HUES6 (cell line): ENCODE data around the gene SHC1.
A peak's percentile ranks its signal among the peaks of the same experiment; 100 is the strongest.

ENCODE experiments used
- H3K27ac ChIP-seq: 2 replicates; pipeline ENCODE4 v1.7.0; 2013; ENCODE audit warnings: low read depth, mild to moderate bottlenecking, low read length, inconsistent platforms
- H3K27me3 ChIP-seq: 2 replicates; pipeline ENCODE4 v1.6.1; 2013; ENCODE audit warnings: low read length; ENCODE audit not compliant: control insufficient read depth, insufficient read depth
- H3K36me3 ChIP-seq: 2 replicates; pipeline ENCODE4 v1.6.1; 2013; ENCODE audit warnings: low read length; ENCODE audit not compliant: control insufficient read depth, insufficient read depth
- H3K4me1 ChIP-seq: 2 replicates; pipeline ENCODE4 v1.6.1; 2013; ENCODE audit warnings: low read length; ENCODE audit not compliant: control insufficient read depth, insufficient read depth
- H3K4me3 ChIP-seq: 2 replicates; pipeline ENCODE4 v1.5.1; 2013; ENCODE audit warnings: low read depth, low read length
- H3K9ac ChIP-seq: one replicate; pipeline ENCODE4 v1.6.1; 2013; ENCODE audit warnings: mild to moderate bottlenecking, low read length
- H3K9me3 ChIP-seq: 2 replicates; pipeline ENCODE4 v1.6.1; 2013; ENCODE audit warnings: low read depth, low read length; ENCODE audit not compliant: control insufficient read depth, insufficient read depth

Gene SHC1

GRCh38 chr1:155006601-155007101 lies 36.1 kb upstream of the SHC1 start:
- H3K27ac ChIP-seq, result no peak overlapping the region
- H3K4me1 ChIP-seq, result peaks cover 34% of the 10 kb centered on the region
- H3K9me3 ChIP-seq, result no peaks in the 10 kb centered on the region
- H3K27me3 ChIP-seq, result no peaks in the 10 kb centered on the region
- no peak overlapping the region for H3K9ac ChIP-seq
- no peak overlapping the region for H3K4me3 ChIP-seq
- H3K36me3 ChIP-seq, result no peaks in the 10 kb centered on the region

- no peaks in the 10 kb centered on the region for H3K36me3 ChIP-seq
- H3K27ac ChIP-seq, result no peak overlapping the region
- H3K4me3 ChIP-seq, result peak overlapping the region; percentile 99; the same call in 1 of the 2 replicates
- H3K9me3 ChIP-seq, result no peaks in the 10 kb centered on the region
- no peak overlapping the region for H3K9ac ChIP-seq
- H3K4me1 ChIP-seq, result peaks cover 32% of the 10 kb centered on the region
- H3K27me3 ChIP-seq, result no peaks in the 10 kb centered on the region
Observed at GRCh38 chr1:155005076-155006011, 34.8 kb upstream of the SHC1 start.

- peak overlapping the region; percentile 12 for H3K9ac ChIP-seq
- no peaks in the 10 kb centered on the region for H3K27me3 ChIP-seq
- H3K4me1 ChIP-seq, result peaks cover 31% of the 10 kb centered on the region
- no peaks in the 10 kb centered on the region for H3K36me3 ChIP-seq
- peak overlapping the region; percentile 34 for H3K27ac ChIP-seq
- no peaks in the 10 kb centered on the region for H3K9me3 ChIP-seq
- peak overlapping the region; percentile 99 for H3K4me3 ChIP-seq
Observed at GRCh38 chr1:155004352-155005075, 34.0 kb upstream of the SHC1 start.

GRCh38 chr1:155003766-155004351 lies 33.3 kb upstream of the SHC1 start:
- peaks cover 30% of the 10 kb centered on the region for H3K4me1 ChIP-seq
- peak overlapping the region; percentile 79 for H3K9ac ChIP-seq
- H3K4me3 ChIP-seq, result peak overlapping the region; percentile 99
- H3K36me3 ChIP-seq, result no peaks in the 10 kb centered on the region
- H3K27me3 ChIP-seq, result no peaks in the 10 kb centered on the region
- H3K27ac ChIP-seq, result peak overlapping the region; percentile 34
- no peaks in the 10 kb centered on the region for H3K9me3 ChIP-seq

- Histone ChIP-seq H3K27ac (peak overlapping the region; percentile 34; the same call in 1 of the 2 replicates), H3K4me3 (peak overlapping the region; percentile 99), H3K4me1 (peaks cover 28% of the 10 kb centered on the region)
Observed at GRCh38 chr1:155003227-155003765, 32.7 kb upstream of the SHC1 start.

GRCh38 chr1:155002464-155003226 lies 32.1 kb upstream of the SHC1 start, which contains the start of gene ZBTB7B:
TSS of gene ZBTB7B (plus strand) at chr1:155002802. CDS start at chr1:155014661, 11,859 bp downstream.
- Histone ChIP-seq H3K9ac (peak within 1 kb of the TSS; percentile 80), H3K9me3 (no peaks in the 10 kb centered on the region), H3K36me3 (no peaks in the 10 kb centered on the region), H3K27me3 (no peaks in the 10 kb centered on the region), H3K4me3 (peak within 1 kb of the TSS; percentile 99), H3K4me1 (peaks cover 23% of the 10 kb centered on the region), H3K27ac (peak within 1 kb of the TSS; percentile 90; the same call in 1 of the 2 replicates)

More at GRCh38 chr1:155003227-155003765, 32.7 kb upstream of the SHC1 start:
- no peaks in the 10 kb centered on the region for H3K36me3 ChIP-seq
- H3K9me3 ChIP-seq, result no peaks in the 10 kb centered on the region
- H3K27me3 ChIP-seq, result no peaks in the 10 kb centered on the region
- peak overlapping the region; percentile 80 for H3K9ac ChIP-seq

- Histone ChIP-seq H3K4me1 (peaks cover 23% of the 10 kb centered on the region), H3K36me3 (no peaks in the 10 kb centered on the region), H3K9me3 (no peaks in the 10 kb centered on the region)
Observed at GRCh38 chr1:155001675-155002463, 31.3 kb upstream of the SHC1 start.

GRCh38 chr1:155001425-155001674 lies 30.8 kb upstream of the SHC1 start:
- Histone ChIP-seq H3K4me3 (peak overlapping the region; percentile 68), H3K9me3 (no peaks in the 10 kb centered on the region), H3K27me3 (no peaks in the 10 kb centered on the region), H3K27ac (peak overlapping the region; percentile 90; the same call in 1 of the 2 replicates), H3K4me1 (peaks cover 23% of the 10 kb centered on the region), H3K36me3 (no peaks in the 10 kb centered on the region), H3K9ac (peak overlapping the region; percentile 71)

More at GRCh38 chr1:155001675-155002463, 31.3 kb upstream of the SHC1 start:
- H3K9ac ChIP-seq, result peak overlapping the region; percentile 71
- H3K27ac ChIP-seq, result peak overlapping the region; percentile 90; the same call in 1 of the 2 replicates
- peak overlapping the region; percentile 68 for H3K4me3 ChIP-seq
- no peaks in the 10 kb centered on the region for H3K27me3 ChIP-seq

- H3K27ac ChIP-seq, result peak overlapping the region; percentile 90; the same call in 1 of the 2 replicates
- H3K27me3 ChIP-seq, result no peaks in the 10 kb centered on the region
- H3K9me3 ChIP-seq, result no peaks in the 10 kb centered on the region
- H3K36me3 ChIP-seq, result no peaks in the 10 kb centered on the region
- H3K9ac ChIP-seq, result peak overlapping the region; percentile 71
- peaks cover 23% of the 10 kb centered on the region for H3K4me1 ChIP-seq
- H3K4me3 ChIP-seq, result peak overlapping the region; percentile 68
Observed at GRCh38 chr1:155000726-155001424, 30.3 kb upstream of the SHC1 start.
